K562 (cell line): ENCODE measurements around the gene TMEM237. TPM values are rescaled to one million over a fixed set of nuclear protein-coding genes. Genes with fewer than 3 reads are reported as not detected.
A peak's percentile ranks its signal among the peaks of the same experiment; 100 is the strongest.

Experiments used
- FOXM1 ChIP-seq, 2 experiments: fragments of 450-650 bp in 1 of 2; sonication (generic) in 1 of 2; formaldehyde crosslinking in 1 of 2; IDR thresholded peaks; 2 replicates each; pipeline versions ENCODE4 v1.6.1 to v1.9.0; 2017 to 2022; ENCODE audit warnings: low read depth in 2 of 2, mild to moderate bottlenecking in 2 of 2, missing genetic modification reagents in 1 of 2, moderate library complexity in 1 of 2
- HCFC1 ChIP-seq: IDR thresholded peaks from 2 replicates; pipeline ENCODE4 v1.6.1; 2012; ENCODE audit warnings: low read depth, low read length, improper control_type of control experiment
- HMG20A ChIP-seq: fragments of 450-650 bp; formaldehyde crosslinking; conservative IDR thresholded peaks from 2 replicates; pipeline ENCODE4 v1.4.0; 2020; ENCODE audit warnings: mild to moderate bottlenecking, mixed read lengths
- HMGXB4 ChIP-seq: sonication (generic); formaldehyde crosslinking; IDR thresholded peaks from 2 replicates; pipeline ENCODE4 v1.8.1; 2023; ENCODE audit warnings: mild to moderate bottlenecking, missing genetic modification reagents
- ILK ChIP-seq: fragments of 450-650 bp; IDR thresholded peaks from 2 replicates; pipeline ENCODE4 v1.6.1; 2016; ENCODE audit warnings: missing genetic modification characterization, low read depth, mild to moderate bottlenecking, missing compliant biosample characterization, moderate library complexity, borderline replicate concordance
- KDM1A ChIP-seq, 2 experiments: fragments of 450-650 bp; IDR thresholded peaks; 2 replicates each; pipeline ENCODE4 v1.6.1; 2016; ENCODE audit warnings: mild to moderate bottlenecking in 2 of 2
- MAFF ChIP-seq: IDR thresholded peaks from 2 replicates; pipeline ENCODE4 v1.6.1; 2012; ENCODE audit warnings: low read length, improper control_type of control experiment
- MLLT1 ChIP-seq, 2 experiments: fragments of 450-650 bp; IDR thresholded peaks; 2 replicates each; pipeline ENCODE4 v1.6.1; 2016
- SRSF7 ChIP-seq: fragments of 200-400 bp; formaldehyde crosslinking; optimal IDR thresholded peaks from 2 replicates; pipeline ENCODE3; 2017; ENCODE audit warnings: mild to moderate bottlenecking, low read depth, low read length
- ZBTB40 ChIP-seq, 2 experiments: fragments of 450-650 bp in 1 of 2; sonication (generic) in 1 of 2; formaldehyde crosslinking in 1 of 2; IDR thresholded peaks; 2 replicates each; pipeline versions ENCODE4 v1.7.1 to v1.9.0; 2016 to 2022; ENCODE audit warnings: inconsistent platforms in 1 of 2, mild to moderate bottlenecking in 1 of 2, missing genetic modification reagents in 1 of 2
- ZFX ChIP-seq: sonication (generic); formaldehyde crosslinking; IDR thresholded peaks from 2 replicates; pipeline ENCODE4 v1.8.0; 2022; ENCODE audit warnings: mild to moderate bottlenecking, missing genetic modification reagents, moderate library complexity
- ZNF140 ChIP-seq: fragments of 250-450 bp; sonication (Bioruptor Pico); IDR thresholded peaks from 2 replicates; pipeline ENCODE4 v1.8.0; 2021; ENCODE audit warnings: moderate library complexity, mild to moderate bottlenecking, inconsistent platforms
- ZNF395 ChIP-seq: fragments of 200-800 bp; sonication (Bioruptor generic); IDR thresholded peaks from 2 replicates; pipeline ENCODE4 v1.6.1; 2017; ENCODE audit warnings: missing genetic modification characterization, missing compliant biosample characterization
- polyA plus RNA-seq, 8 experiments: library from polyadenylated mRNA; depleted of rRNA in 4 of 8; stranded (reverse) in 5 of 8; unstranded in 3 of 8; fragments of >200 nt; fragmentation: Nextera tagmentation in 2 of 8; fragmentation: Illumina TruSeq in 1 of 8; extraction: Ambion mirVana in 2 of 8; extraction: Trizol in 1 of 8; gene quantifications; 2 replicates each; pipeline versions ENCODE4 v1.2.1 to v1.2.3, GENCODE V29; 2011 to 2014; ENCODE audit warnings: inconsistent platforms in 1 of 8, missing spikeins in 1 of 8
- total RNA-seq, 7 experiments: library from RNA; depleted of rRNA in 6 of 7; stranded (reverse); fragments of >200 nt in 6 of 7; fragmentation: Illumina TruSeq in 2 of 7; extraction: Trizol in 2 of 7; gene quantifications; 2 replicates each; pipeline versions ENCODE4 v1.2.1 to v1.2.3, GENCODE V29; 2011 to 2021; ENCODE audit warnings: low replicate concordance in 1 of 7

The TMEM237 gene
- total and polyA plus RNA-seq, 9 of the 15 experiments (the other 6 are each of a cell fraction or from before 2014, with no cell fraction given) = 6.2 to 25.6 (median 17.9) TPM

GRCh38 chr2:201642579-201643215, 606 bp downstream of the TMEM237 start (continued):
- no peak for TF ChIP-seq ZBTB40 (IDR thresholded peaks at IDR 0.05)
- TF ChIP-seq ZBTB40 (CRISPR knock-in tag; IDR thresholded peaks at IDR 0.05) = no peak
- no peak for TF ChIP-seq ZNF140
- TF ChIP-seq SRSF7 = no peak
- peak; percentile 84 for TF ChIP-seq ZFX (CRISPR knock-in tag)
- TF ChIP-seq ILK (tag) = no peak
- TF ChIP-seq HMGXB4 (CRISPR knock-in tag) = no peak
- no peak for TF ChIP-seq MAFF
- TF ChIP-seq KDM1A (IDR thresholded peaks at IDR 0.05) = peak; percentile 95
- no peak for TF ChIP-seq HMG20A
- TF ChIP-seq ZNF395 = no peak
- peak; percentile 79 for TF ChIP-seq HCFC1
- TF ChIP-seq MLLT1 (IDR thresholded peaks at IDR 0.05) = no peak
- no peak for TF ChIP-seq FOXM1 (IDR thresholded peaks at IDR 0.05; ENCODE audit: low read depth)
- TF ChIP-seq FOXM1 (CRISPR knock-in tag; IDR thresholded peaks at IDR 0.05; ENCODE audit: low read depth) = no peak
